BJ (cell line): ENCODE data around the gene SQOR. TPM values are rescaled to one million over a fixed set of nuclear protein-coding genes. Genes with fewer than 3 reads are reported as not detected.

Experiments
- CTCF ChIA-PET: fragments of 350-600 bp; formaldehyde crosslinking; extraction: SDS; loops from one replicate; lab custom pipeline; 2021; ENCODE audit warnings: antibody characterized with exemption, inconsistent platforms; lab: Yijun Ruan, JAX
- POLR2A ChIA-PET: fragments of 300-600 bp; sonication (Branson Sonifier 250); formaldehyde crosslinking; extraction: SDS; loops from one replicate; lab custom pipeline; 2021; ENCODE audit warnings: antibody characterized with exemption; lab: Charles Lee
- DNase-seq: peaks from one replicate; pipeline ENCODE4 v3.0.0-alpha.2; 2011; ENCODE audit warnings: low read depth
- H3K27me3 ChIP-seq: 2 replicates; pipeline ENCODE4 v1.6.0; 2011; ENCODE audit warnings: low read length; ENCODE audit not compliant: control insufficient read depth, insufficient read depth
- H3K36me3 ChIP-seq: 2 replicates; pipeline ENCODE4 v1.5.1; 2011; ENCODE audit warnings: low read length; ENCODE audit not compliant: control insufficient read depth, insufficient read depth
- H3K4me3 ChIP-seq: 2 replicates; pipeline ENCODE4 v1.5.1; 2011; ENCODE audit warnings: low read depth, mild to moderate bottlenecking, control low read depth, low read length
- polyA minus RNA-seq: library from RNA; depleted of rRNA, polyadenylated mRNA; stranded (reverse); fragments of >200 nt; gene quantifications from 2 replicates; pipeline ENCODE4 v1.2.3, GENCODE V29; 2011; rRNA and poly(A)+ RNA removed
- polyA plus RNA-seq: library from polyadenylated mRNA; depleted of rRNA; stranded (reverse); fragments of >200 nt; gene quantifications from 2 replicates; pipeline ENCODE4 v1.2.3, GENCODE V29; 2011; rRNA removed
- TF ChIP-seq, protein P1 (sequence below): IDR thresholded peaks from 2 replicates; pipeline ENCODE4 v1.5.1; 2011; ENCODE audit warnings: low read depth, mild to moderate bottlenecking, control low read depth, inconsistent platforms, low read length, moderate library complexity; ENCODE audit not compliant: insufficient read depth

The SQOR gene
- polyA plus RNA-seq, result 40.6 and 47.5 TPM in 2 replicates
- 18.1 and 29.7 TPM in 2 replicates for polyA minus RNA-seq

DNA sequence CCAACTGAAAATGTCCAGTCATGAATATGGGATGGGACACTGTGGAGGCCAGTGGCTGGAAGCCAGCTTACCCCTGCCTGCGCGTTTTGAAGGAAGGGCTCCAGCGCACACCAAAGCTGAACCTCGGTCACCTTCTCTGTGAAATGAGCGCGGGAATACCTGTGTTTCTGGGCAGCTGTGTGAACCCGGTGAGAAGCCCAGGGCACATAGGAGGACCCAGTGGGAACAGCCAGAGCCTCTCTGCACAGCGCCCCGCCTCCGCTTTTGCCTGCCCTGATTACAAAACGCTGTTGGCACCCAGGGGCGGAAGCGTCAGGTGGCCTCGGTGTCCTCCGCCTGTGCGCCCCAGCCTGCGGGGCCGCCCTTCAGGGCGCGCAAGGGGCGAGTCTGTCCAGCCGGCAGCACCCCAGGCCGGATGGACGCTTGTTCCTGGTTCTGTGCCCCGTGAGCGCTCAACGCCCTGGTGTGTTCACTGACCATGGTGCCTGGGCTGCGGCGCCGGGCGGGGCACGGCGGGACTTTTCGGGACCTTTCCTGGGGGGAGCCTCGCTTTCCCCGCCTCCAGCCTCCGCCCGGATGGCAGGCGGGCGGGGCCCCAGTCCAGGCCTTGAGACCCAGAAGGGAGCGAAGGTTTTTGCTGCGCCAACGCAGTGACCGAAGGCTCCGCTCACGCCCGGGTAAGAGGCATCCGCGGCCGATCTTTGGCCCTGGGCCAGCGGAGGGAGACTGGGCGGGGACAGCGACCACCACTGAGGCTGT lies at the start of gene SQOR:
SQOR (plus strand) TSS at position 598 of the 759 bp plus-strand sequence. CDS start 23,895 bp downstream, outside the sequence.
- DNase-seq, result no peak
- TF ChIP-seq, protein P1, sequence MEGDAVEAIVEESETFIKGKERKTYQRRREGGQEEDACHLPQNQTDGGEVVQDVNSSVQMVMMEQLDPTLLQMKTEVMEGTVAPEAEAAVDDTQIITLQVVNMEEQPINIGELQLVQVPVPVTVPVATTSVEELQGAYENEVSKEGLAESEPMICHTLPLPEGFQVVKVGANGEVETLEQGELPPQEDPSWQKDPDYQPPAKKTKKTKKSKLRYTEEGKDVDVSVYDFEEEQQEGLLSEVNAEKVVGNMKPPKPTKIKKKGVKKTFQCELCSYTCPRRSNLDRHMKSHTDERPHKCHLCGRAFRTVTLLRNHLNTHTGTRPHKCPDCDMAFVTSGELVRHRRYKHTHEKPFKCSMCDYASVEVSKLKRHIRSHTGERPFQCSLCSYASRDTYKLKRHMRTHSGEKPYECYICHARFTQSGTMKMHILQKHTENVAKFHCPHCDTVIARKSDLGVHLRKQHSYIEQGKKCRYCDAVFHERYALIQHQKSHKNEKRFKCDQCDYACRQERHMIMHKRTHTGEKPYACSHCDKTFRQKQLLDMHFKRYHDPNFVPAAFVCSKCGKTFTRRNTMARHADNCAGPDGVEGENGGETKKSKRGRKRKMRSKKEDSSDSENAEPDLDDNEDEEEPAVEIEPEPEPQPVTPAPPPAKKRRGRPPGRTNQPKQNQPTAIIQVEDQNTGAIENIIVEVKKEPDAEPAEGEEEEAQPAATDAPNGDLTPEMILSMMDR, result no peak
- ChIA-PET POLR2A (interaction anchor here (0.6 kb wide), 1 partner anchor 236 kb away, joined by 6 read pairs; no protein-coding TSS in a partner anchor), CTCF (interaction anchor here (1.2 to 2.4 kb wide), 5 partner anchors 16 to 71 kb away, joined by 3 to 8 read pairs (median 4); no protein-coding TSS in a partner anchor)
- no peaks in the 10 kb centered on the region for H3K36me3 ChIP-seq
- H3K4me3 ChIP-seq, result peak within 1 kb of the TSS; percentile 69
- H3K27me3 ChIP-seq, result no peaks in the 10 kb centered on the region

DNA sequence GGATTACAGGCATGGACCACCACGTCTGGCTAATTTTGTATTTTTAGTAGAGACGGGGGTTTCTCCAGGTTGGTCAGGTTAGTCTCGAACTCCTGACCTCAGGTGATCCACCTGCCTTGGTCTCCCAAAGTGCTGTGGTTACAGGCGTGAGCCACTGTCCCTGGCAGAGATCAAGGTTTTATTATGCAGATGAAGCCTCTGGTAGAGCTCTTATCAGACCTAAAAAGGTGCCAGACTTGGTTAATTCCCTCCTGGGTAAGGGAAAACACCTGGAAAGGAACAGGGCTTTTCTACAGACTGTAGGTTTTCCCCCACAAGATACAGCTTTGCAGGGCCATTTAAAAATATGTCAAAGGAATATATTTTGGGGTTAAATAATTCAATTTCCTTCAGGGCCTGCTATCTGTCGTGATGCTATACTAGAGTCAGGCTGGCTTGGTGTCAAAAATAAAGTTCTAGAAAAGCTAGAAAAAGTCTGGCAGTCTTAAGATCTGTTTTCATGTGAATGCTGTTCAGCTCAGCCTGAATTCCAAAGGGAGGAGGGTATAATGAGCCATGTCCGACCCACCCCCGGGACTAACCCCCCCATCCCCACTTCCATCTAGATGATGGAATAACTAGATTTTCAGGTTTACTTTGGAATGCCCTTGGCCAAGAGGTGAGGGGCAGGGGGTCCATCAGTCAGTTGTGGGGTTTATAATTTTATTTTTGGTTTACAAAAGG lies 49.6 kb upstream of the SQOR start:
- CTCF ChIA-PET, result interaction anchor here (1.8 to 3.5 kb wide), 3 partner anchors 11 to 127 kb away, joined by 4 to 20 read pairs (median 9); no protein-coding TSS in a partner anchor
- Histone ChIP-seq H3K27me3 (no peaks in the 10 kb centered on the region), H3K36me3 (no peaks in the 10 kb centered on the region), H3K4me3 (no peak overlapping the region)
- TF ChIP-seq, protein P1, result no peak
- no peak for DNase-seq
- POLR2A ChIA-PET, result no interaction called here

DNA sequence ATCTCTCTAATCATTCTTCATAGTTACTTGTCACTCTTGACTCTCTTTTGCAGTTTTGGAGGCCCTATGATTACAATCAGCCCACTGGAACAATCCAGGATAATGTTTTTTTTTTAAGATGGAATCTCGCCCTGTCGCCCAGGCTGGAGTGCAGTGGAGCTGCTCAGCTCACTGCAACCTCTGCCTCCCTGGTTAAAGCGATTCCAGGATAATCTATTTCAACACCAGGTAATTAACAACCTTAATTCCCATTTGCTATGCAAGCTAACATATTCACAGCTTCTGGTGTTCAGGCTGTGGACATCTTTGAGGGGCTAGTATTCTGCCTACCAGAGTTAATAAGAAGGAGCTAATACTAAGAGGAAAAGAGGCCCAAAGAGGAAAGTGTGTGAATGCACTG lies 48.7 kb upstream of the SQOR start:
- TF ChIP-seq, protein P1, result no peak
- POLR2A ChIA-PET, result no interaction called here

DNA sequence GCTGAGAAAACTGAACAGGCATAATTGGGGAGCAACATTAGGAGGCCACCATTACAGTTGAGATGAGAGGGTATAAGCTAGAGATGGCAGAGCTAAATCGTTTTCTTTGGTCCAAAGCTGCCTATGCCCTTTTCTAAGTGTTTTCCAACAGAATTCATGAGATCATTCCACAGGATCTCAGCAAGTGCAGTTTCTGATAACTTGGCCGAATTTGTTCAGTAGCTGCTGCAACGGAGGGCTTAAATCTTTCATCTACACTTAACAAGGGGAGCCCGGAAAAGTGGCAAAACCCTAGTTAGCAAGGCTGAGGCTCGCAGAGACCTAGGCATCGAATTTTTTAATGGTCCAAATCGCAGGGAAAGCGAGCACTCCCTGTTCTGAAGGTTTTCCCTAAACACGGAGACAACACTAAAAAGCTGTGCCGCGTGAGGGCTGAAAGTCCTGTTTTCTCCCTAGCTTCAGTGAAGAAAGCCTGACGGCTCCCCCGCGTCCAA lies 48.2 kb upstream of the SQOR start:
- Histone ChIP-seq H3K27me3 (no peaks in the 10 kb centered on the region), H3K4me3 (peak overlapping the region; percentile 76), H3K36me3 (no peaks in the 10 kb centered on the region)
- no peak for DNase-seq
- CTCF ChIA-PET, result interaction anchor here (0.8 to 3.5 kb wide), 9 partner anchors 9 to 156 kb away, joined by 3 to 20 read pairs (median 3); no protein-coding TSS in a partner anchor
- POLR2A ChIA-PET, result interaction anchor here (0.6 kb wide), 1 partner anchor 850 kb away, joined by 3 read pairs; the partner anchor contains the start of gene TRIM69
- TF ChIP-seq, protein P1, result no peak

More for the DNA sequence above, 48.7 kb upstream of the SQOR start:
- peak overlapping the region; percentile 76 for H3K4me3 ChIP-seq
- CTCF ChIA-PET, result interaction anchor here (0.8 to 3.5 kb wide), 7 partner anchors 9 to 155 kb away, joined by 3 to 20 read pairs (median 4); no protein-coding TSS in a partner anchor
- no peak for DNase-seq
- H3K36me3 ChIP-seq, result no peaks in the 10 kb centered on the region
- H3K27me3 ChIP-seq, result no peaks in the 10 kb centered on the region
